Measurements from ENCODE around the gene IRX4.

The IRX4 gene

DNA sequence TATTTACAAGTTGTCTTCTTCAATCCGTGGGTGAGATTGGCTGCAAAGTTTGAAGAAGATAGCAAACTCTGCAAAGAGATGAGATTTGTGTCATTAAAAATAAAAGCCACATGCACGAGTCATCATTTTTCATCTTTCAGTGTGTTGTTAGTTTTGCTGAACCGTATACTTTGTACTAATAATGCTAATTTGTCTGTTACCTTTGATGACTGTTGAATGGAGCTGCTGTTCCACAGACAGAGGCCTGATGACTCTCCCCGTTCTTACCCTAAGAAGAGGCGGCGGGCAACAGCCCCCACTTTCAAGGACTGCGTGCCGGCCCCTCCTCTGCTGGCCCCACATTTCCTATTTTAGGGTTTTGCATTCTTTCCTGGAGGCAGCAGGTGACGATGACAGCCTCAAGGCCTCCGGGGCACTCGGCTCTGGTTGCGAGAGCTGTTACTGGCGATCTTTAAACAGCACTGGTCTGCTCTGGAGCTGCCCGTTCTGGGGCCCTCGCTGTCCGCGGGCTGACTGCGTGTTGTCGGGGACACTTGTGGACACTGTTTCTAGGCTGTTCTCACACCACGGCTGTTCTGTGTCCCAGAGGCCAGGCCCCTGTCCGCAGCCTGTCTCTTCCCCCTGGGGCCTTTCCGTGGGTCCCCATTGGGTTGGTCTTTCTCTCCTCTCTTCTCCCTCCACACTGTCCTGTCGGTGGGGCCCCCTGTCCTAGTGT lies 46.4 kb downstream of the IRX4 start:
- no peaks in the 10 kb centered on the region for H3K9me3 ChIP-seq (ENCODE audit: control insufficient read depth, insufficient read depth, low read length)
- no peak overlapping the region for H3K4me3 ChIP-seq (ENCODE audit: low read length)
- no peak for DNase-seq (ENCODE audit: low read depth, low spot score)
- no peaks in the 10 kb centered on the region; the same call in 1 of the 2 replicates for H3K36me3 ChIP-seq (ENCODE audit: control insufficient read depth, insufficient read depth, low read length)
- H3K27ac ChIP-seq (ENCODE audit: low read length), result no peak overlapping the region
- H3K27me3 ChIP-seq (ENCODE audit: control insufficient read depth, insufficient read depth, low read length), result no peaks in the 10 kb centered on the region
- peaks cover 2% of the 10 kb centered on the region; the same call in 1 of the 2 replicates for H3K4me1 ChIP-seq (ENCODE audit: control insufficient read depth, insufficient read depth, low read length)
- no CpG with 5 or more reads among the region's 23 CpGs for WGBS (ENCODE audit: insufficient coverage, insufficient read length)

- Histone ChIP-seq H3K27ac (ENCODE audit: low read length) (no peak overlapping the region), H3K27me3 (ENCODE audit: control insufficient read depth, insufficient read depth, low read length) (no peaks in the 10 kb centered on the region), H3K4me3 (ENCODE audit: low read length) (no peak overlapping the region), H3K4me1 (ENCODE audit: control insufficient read depth, insufficient read depth, low read length) (no peaks in the 10 kb centered on the region; the same call in 1 of the 2 replicates), H3K36me3 (ENCODE audit: control insufficient read depth, insufficient read depth, low read length) (no peaks in the 10 kb centered on the region; the same call in 1 of the 2 replicates), H3K9me3 (ENCODE audit: control insufficient read depth, insufficient read depth, low read length) (no peaks in the 10 kb centered on the region)
- no peak for DNase-seq (ENCODE audit: low read depth, low spot score)
- no CpG with 5 or more reads among the region's 13 CpGs for WGBS (ENCODE audit: insufficient coverage, insufficient read length)
These were observed 47.3 kb downstream of the IRX4 start for GRCh38 chr5:1835431-1835830.

- Histone ChIP-seq H3K27ac (ENCODE audit: low read length) (no peak overlapping the region), H3K27me3 (ENCODE audit: control insufficient read depth, insufficient read depth, low read length) (no peaks in the 10 kb centered on the region), H3K4me3 (ENCODE audit: low read length) (no peak overlapping the region), H3K36me3 (ENCODE audit: control insufficient read depth, insufficient read depth, low read length) (no peaks in the 10 kb centered on the region; the same call in 1 of the 2 replicates), H3K9me3 (ENCODE audit: control insufficient read depth, insufficient read depth, low read length) (no peaks in the 10 kb centered on the region), H3K4me1 (ENCODE audit: control insufficient read depth, insufficient read depth, low read length) (no peaks in the 10 kb centered on the region; the same call in 1 of the 2 replicates)
- WGBS (ENCODE audit: insufficient coverage, insufficient read length), result no CpG with 5 or more reads among the region's 21 CpGs
- DNase-seq (ENCODE audit: low read depth, low spot score), result no peak
These were observed 47.9 kb downstream of the IRX4 start for GRCh38 chr5:1834721-1835429.

DNA sequence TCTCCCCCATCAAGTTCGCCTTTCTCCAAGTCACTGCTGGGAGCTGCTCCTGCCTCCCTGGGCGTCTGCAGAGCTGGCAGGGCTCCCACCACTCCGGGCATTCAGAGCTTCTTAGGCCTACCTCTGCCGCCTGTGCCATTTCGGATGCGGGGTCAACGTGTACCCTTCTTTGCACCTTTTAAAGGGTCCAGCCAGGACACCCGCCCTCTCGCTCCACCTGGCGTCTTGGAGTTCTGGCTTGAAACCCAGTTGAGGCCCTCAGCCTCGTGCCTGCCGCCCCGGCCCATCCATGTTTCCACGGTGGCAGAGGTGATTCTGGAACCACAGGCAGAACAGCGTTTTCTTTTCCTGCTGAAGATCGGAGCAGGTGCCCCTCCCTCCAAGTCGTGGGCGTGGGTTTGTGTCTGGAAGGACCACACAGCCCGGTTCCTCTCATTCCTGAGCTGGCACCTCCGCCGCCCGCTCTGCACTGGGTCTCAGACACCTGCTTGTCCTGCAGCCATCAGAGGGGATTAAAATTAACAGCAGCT lies 48.6 kb downstream of the IRX4 start:
- no peak for DNase-seq (ENCODE audit: low read depth, low spot score)
- Histone ChIP-seq H3K36me3 (ENCODE audit: control insufficient read depth, insufficient read depth, low read length) (no peaks in the 10 kb centered on the region; the same call in 1 of the 2 replicates), H3K9me3 (ENCODE audit: control insufficient read depth, insufficient read depth, low read length) (no peaks in the 10 kb centered on the region), H3K27ac (ENCODE audit: low read length) (no peak overlapping the region), H3K27me3 (ENCODE audit: control insufficient read depth, insufficient read depth, low read length) (no peaks in the 10 kb centered on the region), H3K4me1 (ENCODE audit: control insufficient read depth, insufficient read depth, low read length) (no peaks in the 10 kb centered on the region; the same call in 1 of the 2 replicates), H3K4me3 (ENCODE audit: low read length) (no peak overlapping the region)
- WGBS (ENCODE audit: insufficient coverage, insufficient read length), result no CpG with 5 or more reads among the region's 22 CpGs

- Histone ChIP-seq H3K27me3 (ENCODE audit: control insufficient read depth, insufficient read depth, low read length) (no peaks in the 10 kb centered on the region), H3K4me1 (ENCODE audit: control insufficient read depth, insufficient read depth, low read length) (no peaks in the 10 kb centered on the region; the same call in 1 of the 2 replicates), H3K27ac (ENCODE audit: low read length) (no peak overlapping the region), H3K36me3 (ENCODE audit: control insufficient read depth, insufficient read depth, low read length) (no peaks in the 10 kb centered on the region; the same call in 1 of the 2 replicates), H3K9me3 (ENCODE audit: control insufficient read depth, insufficient read depth, low read length) (no peaks in the 10 kb centered on the region), H3K4me3 (ENCODE audit: low read length) (no peak overlapping the region)
- no CpG with 5 or more reads among the region's 16 CpGs for WGBS (ENCODE audit: insufficient coverage, insufficient read length)
- DNase-seq (ENCODE audit: low read depth, low spot score), result no peak
These were observed 49.3 kb downstream of the IRX4 start for GRCh38 chr5:1833264-1834021.

DNA sequence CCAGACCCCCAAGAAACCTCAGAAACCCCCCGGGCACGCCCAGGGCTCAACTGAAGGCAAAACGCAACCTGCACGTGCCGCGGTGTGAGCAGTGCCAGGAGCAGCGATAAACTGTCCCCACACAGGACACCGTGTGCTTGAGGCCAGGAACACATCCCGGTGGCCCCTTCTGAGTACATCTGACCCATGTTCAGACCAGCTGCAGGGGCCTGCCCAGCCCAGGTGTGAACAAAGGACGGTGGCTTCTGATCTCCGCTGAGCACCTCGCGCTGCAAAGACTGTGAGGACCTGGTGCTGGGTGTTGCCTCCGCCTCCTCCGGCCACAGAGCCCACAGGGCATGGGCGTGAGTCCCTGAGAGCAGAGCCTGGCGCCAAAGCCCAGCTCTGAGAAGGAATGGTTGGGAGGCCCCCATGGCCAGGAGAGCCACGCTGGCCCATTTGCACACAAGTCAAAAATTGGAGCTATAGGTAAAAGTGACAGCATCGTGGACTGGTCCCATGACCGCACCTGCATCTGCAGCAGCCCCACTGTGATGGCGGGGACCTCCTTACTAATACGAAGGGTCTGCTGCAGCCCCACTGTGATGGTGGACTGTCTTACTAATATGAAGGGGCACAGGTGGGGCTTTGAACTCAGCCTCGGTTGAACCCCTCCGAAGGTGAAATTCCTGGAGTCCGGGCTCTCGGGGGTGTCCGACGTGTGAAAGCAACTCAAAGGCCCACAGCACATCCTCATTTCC lies 50.0 kb downstream of the IRX4 start:
- no CpG with 5 or more reads among the region's 28 CpGs for WGBS (ENCODE audit: insufficient coverage, insufficient read length)
- Histone ChIP-seq H3K27me3 (ENCODE audit: control insufficient read depth, insufficient read depth, low read length) (no peaks in the 10 kb centered on the region), H3K9me3 (ENCODE audit: control insufficient read depth, insufficient read depth, low read length) (no peaks in the 10 kb centered on the region), H3K4me3 (ENCODE audit: low read length) (no peak overlapping the region), H3K36me3 (ENCODE audit: control insufficient read depth, insufficient read depth, low read length) (no peaks in the 10 kb centered on the region; the same call in 1 of the 2 replicates), H3K27ac (ENCODE audit: low read length) (no peak overlapping the region), H3K4me1 (ENCODE audit: control insufficient read depth, insufficient read depth, low read length) (peaks cover 1% of the 10 kb centered on the region; the same call in 1 of the 2 replicates)
- DNase-seq (ENCODE audit: low read depth, low spot score), result no peak

DNA sequence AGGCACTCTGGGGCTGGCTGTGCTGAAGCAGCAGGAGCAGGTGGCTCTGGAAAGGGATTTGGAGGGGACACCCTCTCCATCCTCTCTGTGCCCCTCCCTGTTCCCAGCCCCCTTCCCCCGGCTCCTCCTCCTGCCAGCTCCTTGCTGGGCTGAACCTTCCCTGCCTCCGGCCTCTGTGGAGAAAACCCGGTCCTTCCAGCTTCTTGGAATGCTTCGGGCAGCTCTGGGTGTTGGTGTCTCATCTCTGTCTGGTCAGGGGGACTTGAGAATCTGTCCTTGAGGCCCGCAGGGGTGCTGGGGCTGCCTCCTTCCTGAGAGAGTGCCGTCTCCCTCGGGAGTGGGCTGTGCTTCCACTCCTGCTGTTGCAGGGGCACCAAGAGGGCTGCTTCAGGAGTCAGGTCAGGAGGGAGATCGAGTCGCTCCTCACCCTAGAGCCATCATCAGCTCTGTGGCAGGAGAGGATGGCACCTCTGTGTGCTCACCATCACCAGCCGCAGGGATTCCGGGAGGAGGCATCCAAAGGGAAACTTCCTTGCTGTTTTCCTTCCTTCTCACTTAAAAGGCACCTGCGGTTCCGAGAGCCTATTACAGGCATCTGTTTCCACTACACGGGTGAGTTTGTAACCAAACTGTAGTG lies 50.9 kb downstream of the IRX4 start:
- no peaks in the 10 kb centered on the region for H3K27me3 ChIP-seq (ENCODE audit: control insufficient read depth, insufficient read depth, low read length)
- no peak overlapping the region for H3K27ac ChIP-seq (ENCODE audit: low read length)
- no peaks in the 10 kb centered on the region for H3K36me3 ChIP-seq (ENCODE audit: control insufficient read depth, insufficient read depth, low read length)
- H3K4me3 ChIP-seq (ENCODE audit: low read length), result no peak overlapping the region
- no peaks in the 10 kb centered on the region for H3K9me3 ChIP-seq (ENCODE audit: control insufficient read depth, insufficient read depth, low read length)
- peaks cover 1% of the 10 kb centered on the region; the same call in 1 of the 2 replicates for H3K4me1 ChIP-seq (ENCODE audit: control insufficient read depth, insufficient read depth, low read length)
- no CpG with 5 or more reads among the region's 14 CpGs for WGBS (ENCODE audit: insufficient coverage, insufficient read length)
- DNase-seq (ENCODE audit: low read depth, low spot score), result no peak

- no peak overlapping the region for H3K27ac ChIP-seq (ENCODE audit: low read length)
- no peaks in the 10 kb centered on the region for H3K9me3 ChIP-seq (ENCODE audit: control insufficient read depth, insufficient read depth, low read length)
- H3K4me1 ChIP-seq (ENCODE audit: control insufficient read depth, insufficient read depth, low read length), result 0 out of 2 replicates have a peak, but pooled peaks cover 1% of the 10 kb centered on the region
- H3K27me3 ChIP-seq (ENCODE audit: control insufficient read depth, insufficient read depth, low read length), result no peaks in the 10 kb centered on the region
- no peak overlapping the region for H3K4me3 ChIP-seq (ENCODE audit: low read length)
- no peaks in the 10 kb centered on the region for H3K36me3 ChIP-seq (ENCODE audit: control insufficient read depth, insufficient read depth, low read length)
- DNase-seq (ENCODE audit: low read depth, low spot score), result no peak
- WGBS (ENCODE audit: insufficient coverage, insufficient read length), result no CpG with 5 or more reads among the region's 11 CpGs
These were observed 51.5 kb downstream of the IRX4 start for GRCh38 chr5:1831257-1831656.

DNA sequence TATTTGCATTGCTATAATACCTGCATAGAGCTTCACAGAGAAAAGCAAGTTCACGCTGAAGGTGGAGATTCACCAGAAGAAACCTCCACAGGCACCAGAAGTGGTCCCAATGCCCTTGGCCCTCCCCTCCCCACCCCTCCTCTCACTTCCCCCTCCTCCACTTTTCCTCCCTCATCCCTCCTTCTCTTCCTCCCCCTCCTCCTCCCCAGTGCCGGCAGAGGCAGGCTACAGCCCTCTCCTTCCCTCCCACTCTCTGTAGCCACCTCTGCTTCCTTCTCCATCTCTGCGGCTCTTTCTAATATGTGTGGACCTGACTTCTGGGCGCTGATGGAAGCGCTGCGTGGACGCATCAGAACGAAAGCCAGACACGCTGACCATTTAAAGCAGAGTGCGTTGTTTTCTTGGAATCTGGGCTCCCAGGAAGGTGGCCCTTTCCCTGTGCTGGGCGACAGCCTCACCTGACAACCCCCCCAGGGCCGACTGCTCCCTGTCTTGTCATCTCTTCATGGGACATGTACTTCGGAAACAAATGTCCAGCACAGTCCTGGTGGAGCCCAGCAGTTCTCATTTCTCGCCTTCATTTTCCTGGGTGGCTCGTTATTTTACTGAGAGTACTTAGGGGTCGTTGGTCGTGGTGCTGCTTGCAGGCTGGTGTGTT lies 52.0 kb downstream of the IRX4 start:
- no peaks in the 10 kb centered on the region for H3K9me3 ChIP-seq (ENCODE audit: control insufficient read depth, insufficient read depth, low read length)
- H3K27ac ChIP-seq (ENCODE audit: low read length), result no peak overlapping the region
- no peaks in the 10 kb centered on the region for H3K36me3 ChIP-seq (ENCODE audit: control insufficient read depth, insufficient read depth, low read length)
- no peak for DNase-seq (ENCODE audit: low read depth, low spot score)
- WGBS (ENCODE audit: insufficient coverage, insufficient read length), result no CpG with 5 or more reads among the region's 17 CpGs
- no peaks in the 10 kb centered on the region for H3K27me3 ChIP-seq (ENCODE audit: control insufficient read depth, insufficient read depth, low read length)
- H3K4me1 ChIP-seq (ENCODE audit: control insufficient read depth, insufficient read depth, low read length), result 0 out of 2 replicates have a peak, but pooled peaks cover 1% of the 10 kb centered on the region
- H3K4me3 ChIP-seq (ENCODE audit: low read length), result no peak overlapping the region

Data from iPS DF 6.9 (cell line).